ENCODE data around the gene XPA. TPM values are rescaled to one million over a fixed set of nuclear protein-coding genes. Genes with fewer than 3 reads are reported as not detected.
A peak's percentile ranks its signal among the peaks of the same experiment; 100 is the strongest.

XPA gene
- total RNA-seq, 2 donors from 2014 or later, result 9.6 to 15.8 TPM

DNA sequence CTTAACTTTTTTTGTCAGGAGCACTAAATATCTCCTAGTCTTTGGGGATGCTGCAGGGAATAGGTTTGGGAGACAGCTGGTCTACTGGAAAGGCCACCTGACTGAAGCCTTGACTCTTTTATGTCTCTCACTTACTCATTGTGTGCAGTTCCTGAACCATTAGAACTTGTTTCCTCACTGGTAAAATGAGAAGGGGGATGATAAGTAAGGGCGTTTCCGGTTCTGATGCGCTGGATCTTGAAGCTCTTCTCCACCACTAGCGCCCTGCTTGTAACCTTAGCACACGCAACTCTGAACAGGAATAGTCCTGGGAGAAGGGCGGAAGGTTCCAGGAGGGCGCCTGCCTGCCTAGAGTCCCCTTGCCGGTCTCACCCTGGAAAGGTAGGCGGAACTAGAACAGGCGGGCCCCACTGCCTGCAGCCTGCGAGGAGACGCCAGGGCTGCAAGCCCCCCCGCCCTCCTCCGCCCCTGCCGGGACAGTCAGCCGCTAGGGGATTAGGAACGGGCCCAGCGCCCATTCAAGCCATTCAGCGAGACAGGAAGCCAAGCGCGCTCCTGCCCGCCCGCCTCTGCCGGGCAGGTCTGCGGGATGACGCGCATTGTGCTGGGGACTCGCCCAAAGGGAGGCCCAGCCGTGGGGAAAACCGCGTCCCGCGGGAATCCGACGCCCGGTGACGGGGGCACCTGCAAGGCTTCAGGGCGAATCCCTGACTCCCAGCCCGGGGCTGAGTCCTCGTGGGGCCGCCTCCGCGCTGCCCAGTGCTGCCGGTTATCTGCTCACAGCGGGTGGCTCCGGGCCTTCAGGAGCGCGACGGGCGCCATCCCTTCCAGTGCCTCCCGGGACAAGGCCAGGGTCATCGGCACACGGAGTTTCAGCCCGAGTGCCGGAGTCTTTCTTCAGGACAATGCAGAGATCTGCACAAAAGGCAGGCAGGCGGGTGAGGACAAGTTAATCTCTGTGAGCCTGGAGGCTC lies 44.0 kb upstream of the XPA start:
- Histone ChIP-seq H3K27ac (peak overlapping the region in 1 of 4 donors; percentile 32), H3K27me3 (no peaks in the 10 kb centered on the region), H3K4me1 (peaks cover 13% of the 10 kb centered on the region), H3K36me3 (replicated peaks in 1 of 2; ENCODE audit: insufficient read depth in 1 of 2, low read depth in 2 of 2) (no peaks in the 10 kb centered on the region), H3K4me3 (peak overlapping the region in 1 of 2 donors; percentile 10), H3K9me3 (no peaks in the 10 kb centered on the region)
- intact Hi-C loops (cut with DNase I), result no loop called here
- DNase-seq (peak; percentile 60 to 81 (median 68)), ATAC-seq (peak; percentile 85)
- TF ChIP-seq POLR2A (IDR thresholded peaks at IDR 0.05), result peak in 2 of 3 donors; percentile 37 to 40
- TF ChIP-seq, protein P1, sequence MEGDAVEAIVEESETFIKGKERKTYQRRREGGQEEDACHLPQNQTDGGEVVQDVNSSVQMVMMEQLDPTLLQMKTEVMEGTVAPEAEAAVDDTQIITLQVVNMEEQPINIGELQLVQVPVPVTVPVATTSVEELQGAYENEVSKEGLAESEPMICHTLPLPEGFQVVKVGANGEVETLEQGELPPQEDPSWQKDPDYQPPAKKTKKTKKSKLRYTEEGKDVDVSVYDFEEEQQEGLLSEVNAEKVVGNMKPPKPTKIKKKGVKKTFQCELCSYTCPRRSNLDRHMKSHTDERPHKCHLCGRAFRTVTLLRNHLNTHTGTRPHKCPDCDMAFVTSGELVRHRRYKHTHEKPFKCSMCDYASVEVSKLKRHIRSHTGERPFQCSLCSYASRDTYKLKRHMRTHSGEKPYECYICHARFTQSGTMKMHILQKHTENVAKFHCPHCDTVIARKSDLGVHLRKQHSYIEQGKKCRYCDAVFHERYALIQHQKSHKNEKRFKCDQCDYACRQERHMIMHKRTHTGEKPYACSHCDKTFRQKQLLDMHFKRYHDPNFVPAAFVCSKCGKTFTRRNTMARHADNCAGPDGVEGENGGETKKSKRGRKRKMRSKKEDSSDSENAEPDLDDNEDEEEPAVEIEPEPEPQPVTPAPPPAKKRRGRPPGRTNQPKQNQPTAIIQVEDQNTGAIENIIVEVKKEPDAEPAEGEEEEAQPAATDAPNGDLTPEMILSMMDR (IDR thresholded peaks at IDR 0.05), result peak in 5 of 7 experiments; percentile 21 to 50 (median 40)
- 4 to 6% methylated on average over 19 to 56 of the region's 56 CpGs for WGBS, 2 donors

DNA sequence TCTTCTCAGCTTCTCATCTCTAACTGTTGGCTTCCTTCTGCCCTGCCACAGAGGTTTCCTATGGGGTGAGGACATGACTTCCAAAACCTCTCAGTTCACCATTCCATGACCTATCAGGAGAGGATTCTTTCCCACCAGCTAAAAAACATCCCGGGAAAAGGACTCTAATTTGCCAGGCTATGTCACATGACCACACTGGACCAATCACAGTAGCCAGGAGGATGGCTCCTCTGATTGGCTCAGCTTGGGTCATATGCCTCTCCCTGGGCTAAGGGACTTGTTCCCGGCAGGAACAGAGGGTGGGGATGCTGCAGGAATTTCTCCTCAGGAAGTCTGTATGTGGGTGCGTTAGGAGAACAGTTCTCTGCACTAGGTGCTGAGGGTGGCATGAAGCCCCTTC lies 40.3 kb upstream of the XPA start:
- WGBS, 2 donors, result 31 to 36% methylated on average over 3 of the region's 3 CpGs
- H3K4me1 ChIP-seq, result peaks cover 13% of the 10 kb centered on the region
- DNase-seq, result peak in 1 of 4 donors; percentile 18
- ATAC-seq, result no peak
- H3K4me3 ChIP-seq, result no peak overlapping the region
- TF ChIP-seq, protein P1 (IDR thresholded peaks at IDR 0.05), result no peak
- no peak for TF ChIP-seq POLR2A (IDR thresholded peaks at IDR 0.05)
- no peak overlapping the region for H3K27ac ChIP-seq
- H3K36me3 ChIP-seq (replicated peaks in 1 of 2; ENCODE audit: insufficient read depth in 1 of 2, low read depth in 2 of 2), result no peaks in the 10 kb centered on the region
- intact Hi-C loops (cut with DNase I), result no loop called here
- no peaks in the 10 kb centered on the region for H3K27me3 ChIP-seq
- no peaks in the 10 kb centered on the region for H3K9me3 ChIP-seq

DNA sequence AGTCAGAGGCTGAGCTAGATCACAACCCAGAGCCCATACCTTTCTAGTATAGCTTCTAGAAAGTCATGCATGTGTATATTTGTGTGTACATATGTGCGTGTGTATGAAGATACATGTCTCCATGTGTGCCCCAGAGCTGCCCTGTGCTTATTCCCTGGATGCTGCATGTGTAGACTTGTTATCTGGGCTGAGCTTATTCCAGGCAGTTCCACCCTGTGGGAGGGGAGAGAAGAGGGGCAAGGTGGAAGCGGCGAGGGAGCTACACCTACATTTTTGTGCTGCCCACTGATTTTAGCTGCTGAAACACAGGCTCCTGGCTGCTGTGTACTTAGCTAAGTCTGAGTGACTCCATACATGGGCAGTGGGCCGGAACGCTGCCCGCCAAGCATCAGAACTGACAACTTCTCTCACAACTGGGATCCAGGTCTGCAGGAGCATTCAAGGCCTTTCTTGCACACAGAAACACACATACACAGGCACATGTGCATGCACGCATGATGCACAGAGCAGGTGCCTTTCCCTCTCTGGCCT lies 38.0 kb upstream of the XPA start:
- H3K9me3 ChIP-seq, result no peaks in the 10 kb centered on the region
- 94 to 95% methylated on average over 7 of the region's 7 CpGs for WGBS, 2 donors
- no peak for ATAC-seq
- intact Hi-C loops (cut with DNase I), result no loop called here
- no peaks in the 10 kb centered on the region for H3K27me3 ChIP-seq
- H3K36me3 ChIP-seq (replicated peaks in 1 of 2; ENCODE audit: insufficient read depth in 1 of 2, low read depth in 2 of 2), result no peaks in the 10 kb centered on the region
- H3K4me3 ChIP-seq, result no peak overlapping the region
- no peak overlapping the region for H3K27ac ChIP-seq
- DNase-seq, result no peak
- H3K4me1 ChIP-seq, result no peaks in the 10 kb centered on the region
- TF ChIP-seq POLR2A (IDR thresholded peaks at IDR 0.05), result no peak
- TF ChIP-seq, protein P1 (IDR thresholded peaks at IDR 0.05), result no peak

DNA sequence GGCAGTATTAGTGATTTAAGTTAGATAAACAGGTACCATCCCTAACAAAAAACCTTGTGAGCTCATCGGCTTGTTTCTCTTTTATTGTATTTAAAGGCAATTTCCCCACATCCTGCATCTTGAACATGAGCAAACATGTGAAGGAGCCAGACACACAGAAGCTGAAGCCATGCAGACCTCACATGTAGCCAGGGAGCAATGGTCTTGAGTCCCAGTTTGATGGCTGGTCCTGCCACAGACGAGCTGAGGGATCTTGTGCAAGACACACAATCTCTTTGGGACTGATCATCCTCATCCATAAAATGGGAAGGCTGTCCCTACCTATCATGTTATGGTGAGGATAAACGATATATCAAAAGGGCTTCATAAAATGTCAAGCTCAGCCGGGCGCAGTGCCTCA lies 29.6 kb upstream of the XPA start:
- ATAC-seq, result no peak
- H3K4me3 ChIP-seq, result no peak overlapping the region
- no peaks in the 10 kb centered on the region for H3K27me3 ChIP-seq
- intact Hi-C loops (cut with DNase I), result no loop called here
- TF ChIP-seq, protein P1 (IDR thresholded peaks at IDR 0.05), result no peak
- no peak for TF ChIP-seq POLR2A (IDR thresholded peaks at IDR 0.05)
- H3K9me3 ChIP-seq, result no peaks in the 10 kb centered on the region
- H3K36me3 ChIP-seq (replicated peaks in 1 of 2; ENCODE audit: insufficient read depth in 1 of 2, low read depth in 2 of 2), result no peaks in the 10 kb centered on the region
- 79 to 80% methylated on average over 5 of the region's 5 CpGs for WGBS, 2 donors
- no peaks in the 10 kb centered on the region for H3K4me1 ChIP-seq
- no peak for DNase-seq
- H3K27ac ChIP-seq, result no peak overlapping the region
